ENCODE measurements around the gene ITPR2. TPM values are rescaled to one million over a fixed set of nuclear protein-coding genes. Genes with fewer than 3 reads are reported as not detected.

ITPR2 gene
- total and polyA plus RNA-seq, 4 donors = 11.7 to 93.3 (median 35.4) TPM

GRCh38 chr12:26871985-26872384 lies 39.0 kb upstream of the ITPR2 start:
- Histone ChIP-seq H3K4me1 (ENCODE audit: control insufficient read depth in 4 of 4, insufficient read depth in 4 of 4, low read length in 3 of 4) (no peaks in the 10 kb centered on the region), H3K27ac (ENCODE audit: low read depth in 1 of 2, low read length in 2 of 2) (no peak overlapping the region), H3K27me3 (ENCODE audit: control insufficient read depth in 4 of 4, insufficient read depth in 4 of 4, low read length in 3 of 4) (no peaks in the 10 kb centered on the region), H3K4me3 (ENCODE audit: low read depth in 1 of 3, low read length in 3 of 3) (no peak overlapping the region), H3K9me3 (ENCODE audit: control insufficient read depth in 4 of 4, low read length in 3 of 4) (no peaks in the 10 kb centered on the region), H3K36me3 (ENCODE audit: control insufficient read depth in 4 of 4, insufficient read depth in 3 of 4, low read depth in 1 of 4, low read length in 3 of 4) (no peaks in the 10 kb centered on the region), H3K9ac (ENCODE audit: low read depth in 1 of 2, low read length in 2 of 2) (no peak overlapping the region)
- DNase-seq (ENCODE audit: low spot score) = no peak
- TF ChIP-seq HNF4A (conservative IDR thresholded peaks at IDR 0.05) = no peak
- no peak for TF ChIP-seq TAF1 (conservative IDR thresholded peaks at IDR 0.05)
- TF ChIP-seq EGR1 (IDR thresholded peaks at IDR 0.05; ENCODE audit: low read depth in 2 of 2) = no peak
- WGBS = 88% methylated on average over 2 of the region's 2 CpGs

- H3K27ac ChIP-seq (ENCODE audit: low read depth in 1 of 2, low read length in 2 of 2) = no peak overlapping the region
- H3K9ac ChIP-seq (ENCODE audit: low read depth in 1 of 2, low read length in 2 of 2) = no peak overlapping the region
- H3K27me3 ChIP-seq (ENCODE audit: control insufficient read depth in 4 of 4, insufficient read depth in 4 of 4, low read length in 3 of 4) = no peaks in the 10 kb centered on the region
- no peak overlapping the region for H3K4me3 ChIP-seq (ENCODE audit: low read depth in 1 of 3, low read length in 3 of 3)
- TF ChIP-seq CTCF (IDR thresholded peaks at IDR 0.05; ENCODE audit: low read depth, low read length, missing input control) (no peak), MAX (IDR thresholded peaks at IDR 0.05) (no peak), YY1 (IDR thresholded peaks at IDR 0.05) (no peak), TAF1 (conservative IDR thresholded peaks at IDR 0.05) (no peak), REST (IDR thresholded peaks at IDR 0.05) (no peak), ATF3 (IDR thresholded peaks at IDR 0.05) (no peak), ZBTB33 (IDR thresholded peaks at IDR 0.05) (no peak), RXRA (IDR thresholded peaks at IDR 0.05) (no peak), SP1 (IDR thresholded peaks at IDR 0.05) (no peak), FOXA1 (IDR thresholded peaks at IDR 0.05) (no peak), EGR1 (IDR thresholded peaks at IDR 0.05; ENCODE audit: low read depth in 2 of 2) (no peak), GABPA (IDR thresholded peaks at IDR 0.05 in 1 of 2, conservative IDR thresholded peaks at IDR 0.05 in 1 of 2) (no peak), HNF4G (IDR thresholded peaks at IDR 0.05) (no peak)
- 60% methylated on average over 11 of the region's 11 CpGs for WGBS
- no peaks in the 10 kb centered on the region for H3K4me1 ChIP-seq (ENCODE audit: control insufficient read depth in 4 of 4, insufficient read depth in 4 of 4, low read length in 3 of 4)
- H3K9me3 ChIP-seq (ENCODE audit: control insufficient read depth in 4 of 4, low read length in 3 of 4) = no peaks in the 10 kb centered on the region
- H3K36me3 ChIP-seq (ENCODE audit: control insufficient read depth in 4 of 4, insufficient read depth in 3 of 4, low read depth in 1 of 4, low read length in 3 of 4) = no peaks in the 10 kb centered on the region
- DNase-seq (ENCODE audit: low spot score) = no peak
Measured at GRCh38 chr12:26870491-26871419, 37.8 kb upstream of the ITPR2 start.
